ENCODE data around the gene EPB41L2.

GRCh38 chr6:130943738-130944137 lies 119.3 kb downstream of the EPB41L2 start:
- TF ChIP-seq POLR2AphosphoS5 (IDR thresholded peaks at IDR 0.05; ENCODE audit: borderline replicate concordance, low read depth, low read length) (no peak), EZH2 (IDR thresholded peaks at IDR 0.05) (no peak)

Measured in SK-N-MC (cell line).